Measurements from ENCODE around the gene BMP2K. TPM values are rescaled to one million over a fixed set of nuclear protein-coding genes. Genes with fewer than 3 reads are reported as not detected.

The BMP2K gene
- total RNA-seq, 2 experiments from 2014 or later = 43.4 to 61.1 TPM

GRCh38 chr4:78863254-78863869 is 87.2 kb downstream of the BMP2K start:
- CTCF ChIA-PET (ENCODE audit: unreplicated experiment) = interaction anchor here (0.6 to 1.6 kb wide), 2 partner anchors 249 to 251 kb away, joined by 3 to 7 read pairs; no protein-coding TSS in a partner anchor
- Histone ChIP-seq H3K27ac (ENCODE audit: low read depth, low read length, poor library complexity, severe bottlenecking) (no peak overlapping the region), H3K79me2 (ENCODE audit: insufficient read depth, low read depth, low read length) (no peaks in the 10 kb centered on the region; the same call in 1 of the 2 replicates), H4K20me1 (ENCODE audit: insufficient read depth, low read length) (no peaks in the 10 kb centered on the region), H3K9me3 (ENCODE audit: low read length) (no peaks in the 10 kb centered on the region), H3K9me2 (ENCODE audit: insufficient read depth, low read length) (no peaks in the 10 kb centered on the region), H3K4me1 (ENCODE audit: insufficient read depth, low read length, poor library complexity, severe bottlenecking) (no peaks in the 10 kb centered on the region), H3K4me3 (ENCODE audit: low read depth, low read length, poor library complexity, severe bottlenecking) (no peak overlapping the region), H2AFZ (ENCODE audit: low read length) (no peak overlapping the region), H3K36me3 (ENCODE audit: insufficient read depth, low read length) (peaks cover 59% of the 10 kb centered on the region), H3K4me2 (ENCODE audit: low read length) (no peak overlapping the region)
- POLR2A ChIA-PET = interaction anchor here (0.6 to 2.2 kb wide), 14 partner anchors 9 to 272 kb away, joined by 3 to 8 read pairs (median 4); partner anchors contain the start of gene BMP2K
- TF ChIP-seq CTCF (conservative IDR thresholded peaks at IDR 0.05; ENCODE audit: low read length) = no peak
- TF ChIP-seq EZH2phosphoT487 (IDR thresholded peaks at IDR 0.05; ENCODE audit: borderline replicate concordance, low read depth, low read length) = no peak
- no TSS peak for BruUV-seq (replicated peaks)
- DNase-seq (ENCODE audit: low spot score) = no peak
- intact Hi-C loops (cut with micrococcal nuclease; ENCODE audit: unreplicated experiment) = no loop called here

GRCh38 chr4:78863991-78864390 is 87.8 kb downstream of the BMP2K start:
- H3K4me1 ChIP-seq (ENCODE audit: insufficient read depth, low read length, poor library complexity, severe bottlenecking) = no peaks in the 10 kb centered on the region
- H4K20me1 ChIP-seq (ENCODE audit: insufficient read depth, low read length) = no peaks in the 10 kb centered on the region
- BruUV-seq (replicated peaks) = no TSS peak
- no peaks in the 10 kb centered on the region for H3K9me2 ChIP-seq (ENCODE audit: insufficient read depth, low read length)
- H2AFZ ChIP-seq (ENCODE audit: low read length) = no peak overlapping the region
- no peaks in the 10 kb centered on the region; the same call in 1 of the 2 replicates for H3K79me2 ChIP-seq (ENCODE audit: insufficient read depth, low read depth, low read length)
- H3K9me3 ChIP-seq (ENCODE audit: low read length) = no peaks in the 10 kb centered on the region
- CTCF ChIA-PET (ENCODE audit: unreplicated experiment) = interaction anchor here (1.6 kb wide), 1 partner anchor 250 kb away, joined by 7 read pairs; no protein-coding TSS in a partner anchor
- no peak overlapping the region for H3K4me2 ChIP-seq (ENCODE audit: low read length)
- POLR2A ChIA-PET = interaction anchor here (0.6 to 2.2 kb wide), 8 partner anchors 12 to 249 kb away, joined by 3 to 8 read pairs (median 4); partner anchors contain the start of gene BMP2K
- intact Hi-C loops (cut with micrococcal nuclease; ENCODE audit: unreplicated experiment) = loop anchor here (1.0 to 2.0 kb wide), 2 partner anchors 87 to 252 kb away; partner anchors contain the start of gene BMP2K
- TF ChIP-seq CTCF (conservative IDR thresholded peaks at IDR 0.05; ENCODE audit: low read length) (no peak), EZH2phosphoT487 (IDR thresholded peaks at IDR 0.05; ENCODE audit: borderline replicate concordance, low read depth, low read length) (no peak)
- H3K36me3 ChIP-seq (ENCODE audit: insufficient read depth, low read length) = peaks cover 59% of the 10 kb centered on the region
- H3K27ac ChIP-seq (ENCODE audit: low read depth, low read length, poor library complexity, severe bottlenecking) = no peak overlapping the region
- no peak for DNase-seq (ENCODE audit: low spot score)
- no peak overlapping the region for H3K4me3 ChIP-seq (ENCODE audit: low read depth, low read length, poor library complexity, severe bottlenecking)
